Fibroblast of lung (primary cell): Measurements from ENCODE around the gene ECPAS. TPM values are rescaled to one million over a fixed set of nuclear protein-coding genes. Genes with fewer than 3 reads are reported as not detected.

Experiments used
- DNase-seq, 2 donors: peaks; one replicate each; pipeline versions ENCODE4 v3.0.0 to v3.0.0-alpha.2; 2010; ENCODE audit warnings: low read depth in 2 of 2
- H2AFZ ChIP-seq: 2 replicates; pipeline ENCODE4 v1.5.1; 2012; ENCODE audit warnings: low read length, control low read depth, inconsistent platforms
- H3K27ac ChIP-seq: 2 replicates; pipeline ENCODE4 v1.5.1; 2011; ENCODE audit warnings: low read length, control low read depth; ENCODE audit not compliant: insufficient read depth
- H3K27me3 ChIP-seq: 2 replicates; pipeline ENCODE4 v1.5.1; 2011; ENCODE audit warnings: mild to moderate bottlenecking, low read length; ENCODE audit not compliant: control insufficient read depth, insufficient read depth
- H3K36me3 ChIP-seq: 2 replicates; pipeline ENCODE4 v1.5.1; 2011; ENCODE audit warnings: low read length; ENCODE audit not compliant: control insufficient read depth, insufficient read depth
- H3K4me1 ChIP-seq: 2 replicates; pipeline ENCODE4 v1.5.1; 2011; ENCODE audit warnings: low read length; ENCODE audit not compliant: control insufficient read depth, insufficient read depth; ENCODE audit errors: extremely low read depth
- H3K4me2 ChIP-seq: 2 replicates; pipeline ENCODE4 v1.5.1; 2011; ENCODE audit warnings: low read length, control low read depth; ENCODE audit not compliant: insufficient read depth; ENCODE audit errors: extremely low read depth
- H3K4me3 ChIP-seq, 4 experiments: fragments of 200-600 bp in 1 of 4; sonication (generic) in 1 of 4; replicated peaks in 1 of 4; 2 replicates each; pipeline ENCODE4 v1.5.1; 2011 to 2016; ENCODE audit warnings: low read length in 4 of 4, low read depth in 3 of 4, mild to moderate bottlenecking in 3 of 4, control low read depth in 2 of 4, inconsistent platforms in 1 of 4, mixed read lengths in 1 of 4; ENCODE audit not compliant: insufficient read depth in 1 of 4; ENCODE audit errors: control extremely low read depth in 1 of 4
- H3K79me2 ChIP-seq: 2 replicates; pipeline ENCODE4 v1.5.1; 2012; ENCODE audit warnings: mild to moderate bottlenecking, low read length, inconsistent platforms; ENCODE audit not compliant: control insufficient read depth, insufficient read depth
- H3K9ac ChIP-seq: 2 replicates; pipeline ENCODE4 v1.5.1; 2011; ENCODE audit warnings: mild to moderate bottlenecking, low read length, control low read depth; ENCODE audit not compliant: insufficient read depth
- H3K9me3 ChIP-seq: 2 replicates; pipeline ENCODE4 v1.5.1; 2012; ENCODE audit warnings: low read depth, low read length; ENCODE audit not compliant: control insufficient read depth, insufficient read depth
- H4K20me1 ChIP-seq: 2 replicates; pipeline ENCODE4 v1.5.1; 2011; ENCODE audit warnings: low read length; ENCODE audit not compliant: control insufficient read depth, insufficient read depth; ENCODE audit errors: extremely low read depth
- EZH2 ChIP-seq: IDR thresholded peaks from 2 replicates; pipeline ENCODE4 v1.5.1; 2012; ENCODE audit warnings: low read length, control low read depth, mild to moderate bottlenecking; ENCODE audit errors: missing control alignments
- polyA plus RNA-seq, 2 donors: library from polyadenylated mRNA; depleted of rRNA in 1 of 2; stranded (reverse) in 1 of 2; unstranded in 1 of 2; fragments of >200 nt; gene quantifications; 2 replicates each; pipeline ENCODE4 v1.2.1, GENCODE V29; 2011 to 2012; ENCODE audit warnings: missing spikeins in 1 of 2
- total RNA-seq: library from RNA; depleted of rRNA; stranded (reverse); fragments of >200 nt; gene quantifications from 2 replicates; pipeline ENCODE4 v1.2.1, GENCODE V29; 2014
- TF ChIP-seq, protein P1 (sequence below), 2 donors: IDR thresholded peaks in 1 of 2; conservative IDR thresholded peaks in 1 of 2; 1 replicate in 1 of 2; 2 replicates in 1 of 2; pipeline ENCODE4 v1.5.1; 2011 to 2012; ENCODE audit warnings: low read length in 2 of 2, control low read depth in 1 of 2, inconsistent platforms in 1 of 2, low read depth in 1 of 2, mild to moderate bottlenecking in 1 of 2

ECPAS gene
- total and polyA plus RNA-seq, 2 donors (not counting 1 experiment from before 2014, with no cell fraction given): 42.9 to 140 TPM

DNA sequence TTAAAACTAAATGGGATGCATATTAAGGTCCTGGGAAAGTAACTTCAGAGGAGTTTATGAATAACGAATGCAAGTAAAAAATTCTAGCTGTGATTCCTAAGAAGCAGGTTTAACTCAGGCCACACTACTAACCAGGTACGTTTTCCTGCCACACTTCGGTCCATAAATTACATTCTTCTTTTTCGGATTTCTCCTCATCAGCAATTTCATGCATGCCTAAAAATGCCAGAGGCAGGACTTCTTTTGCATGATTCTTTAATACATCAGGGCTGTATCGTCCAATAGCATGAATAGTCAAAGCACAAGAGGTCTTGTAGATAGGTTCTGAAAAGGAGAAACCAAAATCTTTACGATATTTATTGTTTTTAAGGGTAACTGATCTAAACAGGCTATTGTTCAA is 111.9 kb downstream of the ECPAS start:
- no peaks in the 10 kb centered on the region for H3K79me2 ChIP-seq
- no peaks in the 10 kb centered on the region for H3K27me3 ChIP-seq
- DNase-seq: no peak
- no peaks in the 10 kb centered on the region for H4K20me1 ChIP-seq
- H3K9ac ChIP-seq: no peak overlapping the region
- no peaks in the 10 kb centered on the region for H3K4me1 ChIP-seq
- TF ChIP-seq, protein P1, sequence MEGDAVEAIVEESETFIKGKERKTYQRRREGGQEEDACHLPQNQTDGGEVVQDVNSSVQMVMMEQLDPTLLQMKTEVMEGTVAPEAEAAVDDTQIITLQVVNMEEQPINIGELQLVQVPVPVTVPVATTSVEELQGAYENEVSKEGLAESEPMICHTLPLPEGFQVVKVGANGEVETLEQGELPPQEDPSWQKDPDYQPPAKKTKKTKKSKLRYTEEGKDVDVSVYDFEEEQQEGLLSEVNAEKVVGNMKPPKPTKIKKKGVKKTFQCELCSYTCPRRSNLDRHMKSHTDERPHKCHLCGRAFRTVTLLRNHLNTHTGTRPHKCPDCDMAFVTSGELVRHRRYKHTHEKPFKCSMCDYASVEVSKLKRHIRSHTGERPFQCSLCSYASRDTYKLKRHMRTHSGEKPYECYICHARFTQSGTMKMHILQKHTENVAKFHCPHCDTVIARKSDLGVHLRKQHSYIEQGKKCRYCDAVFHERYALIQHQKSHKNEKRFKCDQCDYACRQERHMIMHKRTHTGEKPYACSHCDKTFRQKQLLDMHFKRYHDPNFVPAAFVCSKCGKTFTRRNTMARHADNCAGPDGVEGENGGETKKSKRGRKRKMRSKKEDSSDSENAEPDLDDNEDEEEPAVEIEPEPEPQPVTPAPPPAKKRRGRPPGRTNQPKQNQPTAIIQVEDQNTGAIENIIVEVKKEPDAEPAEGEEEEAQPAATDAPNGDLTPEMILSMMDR (conservative IDR thresholded peaks at IDR 0.05 in 1 of 2, IDR thresholded peaks at IDR 0.05 in 1 of 2; ENCODE audit: low read depth in 1 of 2, low read length in 2 of 2): no peak
- no peak for TF ChIP-seq EZH2
- H2AFZ ChIP-seq: no peak overlapping the region
- no peak overlapping the region for H3K27ac ChIP-seq
- H3K36me3 ChIP-seq: peaks cover 14% of the 10 kb centered on the region
- H3K9me3 ChIP-seq: no peaks in the 10 kb centered on the region
- H3K4me3 ChIP-seq: no peak overlapping the region
- H3K4me2 ChIP-seq: no peak overlapping the region

GRCh38 chr9:111366978-111367377 is 117.2 kb downstream of the ECPAS start:
- H3K9me3 ChIP-seq: no peaks in the 10 kb centered on the region
- no peaks in the 10 kb centered on the region for H4K20me1 ChIP-seq
- H3K79me2 ChIP-seq: no peaks in the 10 kb centered on the region
- H3K27ac ChIP-seq: no peak overlapping the region
- no peak overlapping the region for H3K4me2 ChIP-seq
- no peaks in the 10 kb centered on the region for H3K4me1 ChIP-seq
- H3K27me3 ChIP-seq: no peaks in the 10 kb centered on the region
- no peak for TF ChIP-seq EZH2
- TF ChIP-seq, protein P1 (conservative IDR thresholded peaks at IDR 0.05 in 1 of 2, IDR thresholded peaks at IDR 0.05 in 1 of 2; ENCODE audit: low read depth in 1 of 2, low read length in 2 of 2): no peak
- no peak for DNase-seq
- no peak overlapping the region for H2AFZ ChIP-seq
- H3K9ac ChIP-seq: no peak overlapping the region
- H3K36me3 ChIP-seq: peaks cover 13% of the 10 kb centered on the region
- H3K4me3 ChIP-seq: no peak overlapping the region

- Histone ChIP-seq H2AFZ (no peak overlapping the region), H3K79me2 (no peaks in the 10 kb centered on the region), H3K4me1 (no peaks in the 10 kb centered on the region), H3K27ac (no peak overlapping the region), H3K36me3 (peaks cover 1% of the 10 kb centered on the region), H4K20me1 (no peaks in the 10 kb centered on the region), H3K4me2 (no peak overlapping the region), H3K27me3 (no peaks in the 10 kb centered on the region), H3K9ac (no peak overlapping the region), H3K9me3 (no peaks in the 10 kb centered on the region), H3K4me3 (no peak overlapping the region)
- DNase-seq: no peak
- TF ChIP-seq, protein P1 (conservative IDR thresholded peaks at IDR 0.05 in 1 of 2, IDR thresholded peaks at IDR 0.05 in 1 of 2; ENCODE audit: low read depth in 1 of 2, low read length in 2 of 2): no peak
- no peak for TF ChIP-seq EZH2
These were observed 121.7 kb downstream of the ECPAS start for GRCh38 chr9:111362526-111362925.
